NT2/D1 (cell line): Measurements from ENCODE around the gene GCSAM.

Experiments
- SUZ12 ChIP-seq: IDR thresholded peaks from 2 replicates; pipeline ENCODE4 v1.6.1; 2011; ENCODE audit not compliant: insufficient read length, insufficient read depth; ENCODE audit errors: extremely low read depth
- YY1 ChIP-seq: IDR thresholded peaks from 2 replicates; pipeline ENCODE4 v1.6.1; 2011; ENCODE audit not compliant: insufficient read length, insufficient read depth

GRCh38 chr3:112087746-112088145 is 45.3 kb downstream of the GCSAM start:
- TF ChIP-seq SUZ12 (no peak), YY1 (no peak)
